HG03565 (cell line): ENCODE data around the gene ATP4A.

Experiments used
- ATAC-seq: cut with Tn5 transposase; IDR thresholded peaks from one replicate; pipeline ENCODE4 v1.9.1; 2021; ENCODE audit warnings: mild to moderate bottlenecking, moderate library complexity; ENCODE audit not compliant: unreplicated experiment

Gene ATP4A

DNA sequence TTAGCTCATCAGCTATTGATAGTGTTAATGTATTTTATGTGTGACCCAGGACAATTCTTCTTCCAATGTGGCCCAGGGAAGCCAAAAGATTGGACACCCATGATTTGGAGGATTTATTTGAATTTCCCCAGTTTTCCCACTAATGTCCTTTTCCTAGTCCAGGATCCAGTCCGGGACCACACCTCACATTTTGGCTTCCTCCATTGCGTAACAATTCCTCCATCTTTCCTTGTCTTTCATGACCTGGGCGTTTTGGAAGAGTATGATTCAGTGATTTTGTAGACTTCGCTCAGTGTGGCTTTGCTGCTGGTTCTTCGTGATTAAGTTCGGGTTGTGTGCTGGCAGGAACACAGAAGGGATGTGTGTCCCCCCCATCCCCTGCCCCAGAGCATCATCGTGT lies 3.3 kb upstream of the ATP4A start:
- no peak for ATAC-seq

DNA sequence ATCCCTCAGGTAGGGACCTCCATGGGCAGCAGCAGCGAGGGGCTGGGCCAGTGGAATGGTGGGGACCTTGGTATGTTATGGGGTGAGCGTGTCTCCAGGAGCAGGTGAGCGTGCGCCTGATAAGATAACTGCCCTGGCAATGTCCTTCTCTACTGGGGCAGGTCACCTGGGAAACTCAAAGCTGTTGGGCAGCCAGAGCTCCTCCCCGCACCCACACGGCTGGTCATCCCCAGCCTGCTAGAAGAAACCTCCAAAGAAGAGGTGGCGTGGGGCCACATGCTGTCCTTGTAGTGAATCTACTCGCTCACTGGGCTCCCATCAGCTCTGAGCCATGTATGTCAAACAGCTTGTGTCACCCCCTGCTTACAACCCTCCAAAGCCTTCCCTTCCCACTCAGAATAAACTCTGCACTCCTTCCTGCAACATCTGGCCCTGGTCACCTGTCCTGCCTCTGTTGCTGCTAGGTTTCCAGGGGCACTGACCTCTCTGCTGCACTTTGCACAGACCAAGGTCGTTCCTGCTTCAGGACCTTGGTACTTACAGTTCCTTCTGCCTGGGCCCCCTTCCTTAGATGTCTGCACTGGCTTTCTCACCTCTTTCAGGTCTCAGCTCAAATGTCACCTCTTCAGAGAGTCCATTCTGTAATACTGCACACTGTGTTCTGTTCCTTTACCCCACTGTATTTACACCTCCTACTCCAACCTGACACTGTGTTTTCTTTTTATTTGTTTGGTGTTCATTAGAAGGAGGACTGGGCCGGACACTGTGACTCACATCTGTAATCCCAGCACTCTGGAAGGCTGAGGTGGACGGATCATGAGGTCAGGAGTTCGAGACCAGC lies 1.8 kb upstream of the ATP4A start:
- ATAC-seq, result no peak

DNA sequence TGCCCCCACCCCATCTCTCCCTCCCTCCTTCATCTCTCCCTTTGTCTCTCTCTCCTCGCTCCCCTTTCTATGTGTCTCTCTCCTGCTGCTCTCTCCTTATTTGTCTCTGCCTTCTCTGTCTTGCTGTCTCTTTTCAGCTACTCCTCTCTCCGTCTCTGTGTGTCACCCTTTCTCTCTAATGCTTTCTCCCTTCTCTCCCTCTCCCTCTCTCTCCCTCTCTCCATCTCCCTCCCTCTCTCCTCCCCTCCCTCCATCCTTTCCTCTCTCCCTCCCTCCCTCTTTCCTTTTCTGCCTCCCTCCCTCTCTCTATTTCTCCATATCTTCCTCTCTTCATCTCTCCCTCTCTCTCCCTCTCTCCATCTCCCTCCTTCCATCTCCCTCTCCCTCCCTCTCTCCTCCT lies 682 bp downstream of the ATP4A start:
- no peak for ATAC-seq

DNA sequence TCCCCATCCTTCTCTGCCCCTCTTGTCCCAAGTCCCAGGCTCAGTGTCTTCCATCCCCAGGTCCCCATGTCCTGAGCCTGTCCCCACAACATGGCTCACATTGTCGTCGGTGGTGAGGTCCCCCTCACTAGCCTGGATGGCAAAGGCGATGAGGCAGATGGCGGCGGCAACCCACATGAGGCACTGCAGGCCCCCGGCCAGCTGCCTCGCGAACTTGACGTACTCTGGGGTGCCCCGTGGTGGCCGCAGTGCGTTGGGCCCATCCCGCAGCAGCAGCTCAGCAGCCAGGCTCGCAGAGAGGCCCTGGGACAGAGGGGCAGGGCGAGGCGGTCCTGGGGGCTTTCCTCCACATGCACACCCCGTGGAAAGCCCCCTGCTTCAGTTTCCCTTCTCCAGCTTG lies 1.1 kb downstream of the ATP4A start:
- ATAC-seq, result no peak

DNA sequence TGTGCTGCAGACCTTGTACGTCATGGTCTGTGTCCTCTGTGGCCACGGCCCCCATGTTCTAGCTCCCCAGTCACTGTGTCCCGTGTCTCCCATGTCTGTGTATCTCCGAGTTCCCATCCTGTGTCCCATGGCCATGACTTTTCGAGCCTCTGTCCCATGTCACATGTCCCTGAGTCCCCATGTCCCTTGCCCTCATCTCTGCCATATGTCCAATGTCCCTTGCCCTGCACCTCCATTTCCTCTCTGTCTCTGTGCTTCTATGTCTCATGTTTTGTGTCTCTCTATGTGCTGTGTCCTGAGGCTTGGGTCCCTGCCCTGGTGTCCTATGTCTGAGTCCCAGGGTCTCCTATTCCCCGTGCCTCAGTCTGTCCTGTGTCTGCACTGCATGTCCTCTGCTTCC lies 2.0 kb downstream of the ATP4A start:
- ATAC-seq, result no peak

DNA sequence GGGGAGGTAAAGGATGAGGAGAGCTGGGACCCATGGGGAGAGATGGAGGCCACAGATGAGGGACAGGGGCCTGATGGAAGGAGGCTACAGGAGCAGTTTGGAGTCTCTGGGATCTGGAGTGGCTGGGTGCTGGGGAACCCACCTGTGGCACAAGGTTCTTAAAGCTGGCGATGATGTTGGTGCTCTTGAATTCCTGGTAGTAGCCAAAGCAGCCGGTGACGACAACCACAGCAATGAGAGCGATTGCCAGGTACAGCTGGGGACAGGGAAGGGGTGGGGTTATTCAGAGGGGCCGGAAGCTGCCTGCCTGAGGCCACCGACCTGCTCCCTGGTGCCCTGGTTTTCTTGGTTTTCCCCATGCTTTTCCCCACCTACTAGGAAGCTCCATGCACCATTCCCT lies 2.8 kb downstream of the ATP4A start:
- no peak for ATAC-seq

DNA sequence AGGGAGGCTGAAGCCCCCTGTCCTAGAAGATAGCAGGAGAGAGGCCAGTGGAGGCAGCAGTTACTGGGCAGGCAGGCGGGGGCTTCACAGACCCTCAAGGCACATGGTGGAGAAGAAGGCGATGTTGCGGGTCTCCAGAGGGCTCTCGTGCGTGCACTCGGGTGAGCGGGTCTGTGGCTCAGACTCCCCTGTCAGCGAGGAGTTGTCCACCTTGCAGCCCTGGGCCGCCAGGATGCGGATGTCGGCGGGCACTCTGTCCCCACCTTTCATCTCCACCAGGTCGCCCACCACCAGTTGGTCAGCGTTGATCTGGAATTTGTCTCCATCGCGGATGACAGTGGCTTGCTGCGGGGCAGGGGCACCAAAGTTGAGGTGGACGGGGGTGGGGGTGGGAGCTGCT lies 3.2 kb downstream of the ATP4A start:
- ATAC-seq, result no peak

DNA sequence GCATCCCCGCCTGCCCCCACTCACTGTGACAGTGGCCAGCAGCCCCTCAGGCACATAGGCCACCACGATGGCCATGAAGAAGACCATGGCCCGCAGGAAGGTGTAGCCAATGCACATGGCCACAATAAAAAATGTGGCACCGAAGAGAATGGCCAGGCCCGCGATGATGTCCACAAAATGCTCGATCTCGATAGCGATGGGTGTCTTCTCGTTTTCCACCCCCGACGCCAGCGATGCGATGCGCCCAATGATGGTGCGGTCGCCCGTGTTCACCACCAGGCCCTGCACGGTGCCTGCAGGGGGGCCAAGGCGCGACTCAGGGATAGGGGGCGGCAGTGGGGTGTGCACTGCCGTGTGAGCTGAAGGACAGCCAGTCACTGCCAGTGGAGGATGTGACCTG lies 3.7 kb downstream of the ATP4A start:
- ATAC-seq, result no peak

DNA sequence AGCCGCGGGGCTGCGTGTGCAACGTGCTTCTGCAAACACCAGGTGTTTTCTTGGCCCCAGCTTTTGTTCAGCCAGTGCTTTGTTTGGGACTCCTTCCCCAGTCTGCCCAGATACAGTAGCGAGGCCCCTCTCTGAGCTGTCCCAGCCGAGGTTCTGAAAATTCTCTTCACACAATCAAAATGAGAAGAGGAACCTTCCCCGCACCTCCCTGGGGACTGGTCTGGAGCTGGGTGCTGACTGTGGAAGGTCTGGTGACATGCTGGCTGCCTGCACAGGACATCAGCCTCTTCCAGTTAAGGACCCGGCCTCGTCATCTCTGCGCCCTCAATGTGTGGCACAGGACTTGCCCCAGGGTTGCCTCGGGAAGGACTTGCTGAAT lies 4.2 kb downstream of the ATP4A start:
- no peak for ATAC-seq

DNA sequence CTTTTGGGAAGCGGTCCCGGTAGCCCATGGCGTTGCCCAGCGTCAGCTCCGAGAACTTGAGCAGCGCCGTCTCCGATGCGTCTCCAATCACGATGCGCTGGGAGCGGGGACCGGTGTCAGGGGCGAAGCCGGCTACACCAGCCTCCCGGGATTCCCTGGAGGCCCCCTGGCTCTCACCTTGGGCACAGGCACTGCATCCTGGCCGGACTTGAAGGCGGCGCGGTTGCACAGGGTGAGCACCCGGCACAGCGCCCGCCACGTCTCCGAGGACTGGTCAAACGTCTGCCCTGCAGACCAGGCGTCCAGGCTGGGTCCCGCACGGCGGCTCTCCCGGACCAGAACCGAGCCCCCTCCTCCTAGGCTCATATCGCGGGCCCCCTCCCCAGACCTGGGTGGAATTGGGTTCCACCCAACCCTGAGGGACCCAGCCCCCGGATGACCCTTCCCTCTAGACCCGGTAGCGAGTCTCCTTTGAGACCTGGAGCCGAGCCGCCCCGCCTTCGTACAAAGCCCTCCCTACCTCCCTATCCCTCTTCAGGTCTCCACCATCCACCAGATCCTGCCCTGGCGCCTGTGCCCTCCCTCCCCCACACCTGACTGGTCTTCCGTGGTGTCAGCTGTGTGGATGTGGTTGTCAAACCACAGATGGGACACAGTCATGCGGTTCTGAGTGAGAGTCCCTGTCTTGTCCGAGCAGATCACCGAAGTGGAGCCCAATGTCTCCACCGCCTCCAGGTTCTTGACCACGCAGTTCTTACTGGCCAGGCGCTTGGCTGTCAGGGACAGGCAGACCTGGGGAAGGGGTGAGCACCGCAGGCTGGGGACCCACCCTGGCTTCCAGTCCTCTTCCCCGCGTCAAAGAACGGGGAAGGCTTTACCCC lies 4.8 kb downstream of the ATP4A start:
- no peak for ATAC-seq

DNA sequence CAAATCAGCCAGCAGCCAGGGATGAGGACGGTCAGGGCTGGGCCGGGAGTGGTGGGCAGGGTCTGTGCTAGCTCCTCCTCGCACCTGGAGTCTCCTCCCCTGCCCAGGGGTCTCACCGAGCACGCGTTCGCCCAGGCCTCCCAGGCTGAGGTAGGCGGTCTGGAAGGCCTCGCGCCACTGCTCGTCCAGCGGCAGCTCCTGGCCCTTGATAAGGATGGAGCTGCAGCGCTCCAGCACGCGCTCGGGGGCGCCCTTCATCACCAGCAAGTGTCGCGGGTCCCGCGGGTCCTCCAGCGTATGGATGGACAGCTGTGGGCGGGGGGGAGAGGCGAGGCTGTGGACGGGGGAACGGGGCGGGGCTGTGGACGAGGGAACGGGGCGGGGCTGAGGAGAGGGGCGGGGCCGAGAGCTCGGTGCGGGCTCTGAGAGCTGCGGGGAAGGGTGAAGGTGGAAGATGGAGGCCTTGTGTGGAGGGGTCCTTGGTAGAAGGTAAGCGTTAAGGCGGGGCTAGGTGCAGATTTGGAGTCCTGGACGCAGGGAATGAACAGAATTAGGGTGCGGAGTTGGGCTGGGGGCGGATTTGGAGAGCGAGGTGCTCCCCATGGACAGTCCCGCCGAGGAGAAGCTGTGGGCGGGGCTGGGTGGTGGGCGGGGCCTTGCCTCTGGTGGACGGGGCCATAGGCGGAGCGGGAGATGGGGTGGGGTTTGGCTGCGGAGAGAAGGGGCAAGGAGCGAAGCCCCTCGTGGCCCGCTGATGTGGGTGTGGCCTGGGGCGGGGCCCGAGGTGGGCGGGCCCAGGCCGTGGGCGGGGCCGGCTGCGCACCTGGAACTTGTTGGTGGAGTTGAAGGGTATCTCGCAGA lies 5.7 kb downstream of the ATP4A start:
- no peak for ATAC-seq

DNA sequence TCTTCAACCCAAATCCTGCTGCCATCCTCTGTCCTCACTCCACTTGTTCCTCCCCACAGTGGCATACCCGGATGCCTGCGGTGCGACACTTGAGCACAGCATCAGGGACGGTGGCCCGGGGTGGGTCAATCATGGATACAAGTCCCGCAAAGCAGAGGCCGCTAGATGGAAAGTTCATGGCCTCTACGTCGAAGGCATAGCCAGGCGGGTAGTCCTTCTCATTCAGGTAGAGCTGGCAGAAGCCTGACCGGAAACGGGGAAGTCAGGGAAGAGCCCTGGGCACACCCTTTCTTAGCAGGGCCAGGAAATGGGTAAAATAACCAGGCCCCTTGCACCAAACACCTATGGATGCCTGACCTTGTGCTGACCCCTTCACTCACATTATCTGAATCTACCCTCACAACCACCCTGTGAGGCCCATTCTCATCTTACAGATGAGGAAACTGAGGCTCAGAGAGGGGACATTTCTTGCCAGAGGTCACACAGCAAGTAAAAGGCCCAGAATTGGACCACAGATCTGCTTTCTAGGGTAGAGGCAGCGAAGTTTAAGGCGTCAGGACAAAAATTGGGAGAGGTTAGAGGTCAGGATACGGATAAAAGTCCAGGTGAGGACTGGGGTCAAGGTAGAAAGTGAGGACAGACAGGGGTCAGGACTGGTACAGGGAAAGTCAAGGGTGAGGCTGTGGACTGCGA lies 6.5 kb downstream of the ATP4A start:
- no peak for ATAC-seq

DNA sequence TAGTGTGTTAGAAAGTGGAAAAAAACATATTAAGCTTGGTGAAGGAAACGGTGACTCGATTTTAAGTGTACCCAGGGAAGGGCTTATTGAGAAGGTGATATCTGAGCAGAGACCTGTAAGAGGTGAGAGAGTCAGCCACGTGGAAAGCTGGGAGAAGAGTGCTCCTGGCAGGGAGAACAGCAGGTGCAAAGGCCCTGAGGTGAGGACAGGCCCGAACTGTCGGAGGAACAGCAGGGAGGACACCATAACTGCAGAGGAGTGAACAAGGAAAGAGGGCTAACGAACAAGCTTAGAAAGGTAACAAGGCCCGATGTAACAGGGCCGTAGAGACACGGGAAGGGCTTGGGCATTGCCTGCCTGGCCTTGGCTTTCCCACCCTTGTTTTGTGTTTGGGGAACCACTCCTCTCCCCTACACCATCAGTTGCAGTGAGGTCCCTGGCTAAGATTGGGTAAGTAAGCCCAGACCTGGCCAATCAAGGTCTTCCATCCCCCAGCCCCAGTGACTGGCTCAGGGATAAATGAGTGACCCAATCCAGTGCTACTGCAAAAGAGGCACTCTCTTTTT lies 7.3 kb downstream of the ATP4A start:
- ATAC-seq, result no peak

DNA sequence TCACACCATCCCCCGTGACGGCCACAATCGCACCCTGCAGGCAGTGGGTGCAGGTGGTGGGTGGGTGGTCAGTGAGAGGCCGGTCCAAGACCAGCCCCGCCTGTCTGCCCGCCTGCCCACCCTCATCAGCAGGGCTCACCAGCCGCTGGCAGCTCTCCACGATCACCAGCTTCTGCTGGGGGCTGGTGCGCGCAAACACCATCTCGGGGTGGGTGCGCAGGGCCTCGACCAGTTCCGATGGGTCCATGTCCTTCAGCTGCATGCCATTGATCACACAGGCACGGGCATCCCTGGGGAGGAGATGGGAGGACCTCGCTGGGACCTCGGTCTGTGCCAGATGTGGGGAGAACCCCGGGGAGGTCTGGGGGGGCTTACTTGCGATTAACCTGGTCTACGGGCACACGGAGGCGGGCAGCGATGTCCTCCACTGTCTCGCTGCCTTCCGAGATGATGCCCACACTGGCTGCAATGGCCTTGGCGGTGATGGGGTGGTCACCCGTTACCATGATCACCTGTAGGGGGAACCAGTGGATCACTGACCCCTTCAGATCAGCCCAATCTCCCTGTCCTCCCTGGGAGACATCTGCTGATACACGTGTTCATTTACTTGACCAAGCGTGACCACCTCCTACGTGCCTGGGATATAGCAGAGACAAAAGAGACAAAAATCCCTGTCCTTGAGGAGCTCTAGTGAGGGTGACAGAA lies 8.0 kb downstream of the ATP4A start:
- ATAC-seq, result no peak

DNA sequence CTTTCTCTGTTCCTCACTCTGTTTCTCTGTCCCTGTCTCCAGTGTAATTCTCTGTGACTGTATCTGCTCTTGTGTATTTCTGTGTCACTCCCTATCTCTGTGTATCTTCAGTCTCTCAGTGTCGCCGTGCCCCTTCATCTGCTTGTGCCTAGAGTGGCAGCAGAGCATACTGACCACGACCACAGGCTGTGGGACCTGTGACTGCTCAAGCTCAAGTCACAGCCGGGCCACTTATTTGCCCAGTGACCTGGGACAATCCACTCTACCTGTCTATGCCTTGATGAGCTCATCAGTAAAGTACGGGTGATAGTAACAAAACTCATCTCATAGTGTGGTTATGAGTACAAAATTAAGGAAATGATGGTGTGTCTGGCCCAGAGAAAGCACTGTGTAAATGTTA lies 9.4 kb downstream of the ATP4A start:
- ATAC-seq, result no peak

DNA sequence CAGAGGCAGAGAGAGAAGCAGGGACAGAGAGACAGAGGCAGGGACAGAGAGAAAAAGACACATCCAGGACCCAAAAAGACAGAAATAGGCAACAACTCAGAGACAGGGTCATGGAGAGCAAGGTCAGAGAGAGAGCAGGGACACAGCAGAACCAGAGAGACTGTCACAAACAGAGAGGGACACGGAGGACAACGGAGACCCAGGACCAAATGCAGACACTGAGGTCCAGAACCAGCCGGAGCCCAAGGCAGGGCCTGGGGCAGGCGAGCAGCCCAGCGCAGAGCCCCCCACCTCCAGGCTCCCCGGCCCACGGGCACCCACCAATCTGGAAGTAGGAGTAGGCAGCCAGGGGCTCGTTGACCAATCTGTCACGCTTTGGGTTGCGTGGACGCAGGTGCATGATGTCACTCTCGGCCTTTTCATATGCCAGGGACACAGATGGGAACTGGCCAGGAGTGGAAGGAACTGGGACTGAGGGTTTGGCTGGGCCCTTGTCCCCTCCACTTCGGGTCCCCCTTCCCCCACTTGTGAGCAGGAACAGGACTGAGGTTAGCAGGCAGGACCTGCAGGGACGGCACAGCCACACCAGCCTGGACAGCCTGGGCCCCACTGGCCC lies 10.0 kb downstream of the ATP4A start:
- ATAC-seq, result no peak

DNA sequence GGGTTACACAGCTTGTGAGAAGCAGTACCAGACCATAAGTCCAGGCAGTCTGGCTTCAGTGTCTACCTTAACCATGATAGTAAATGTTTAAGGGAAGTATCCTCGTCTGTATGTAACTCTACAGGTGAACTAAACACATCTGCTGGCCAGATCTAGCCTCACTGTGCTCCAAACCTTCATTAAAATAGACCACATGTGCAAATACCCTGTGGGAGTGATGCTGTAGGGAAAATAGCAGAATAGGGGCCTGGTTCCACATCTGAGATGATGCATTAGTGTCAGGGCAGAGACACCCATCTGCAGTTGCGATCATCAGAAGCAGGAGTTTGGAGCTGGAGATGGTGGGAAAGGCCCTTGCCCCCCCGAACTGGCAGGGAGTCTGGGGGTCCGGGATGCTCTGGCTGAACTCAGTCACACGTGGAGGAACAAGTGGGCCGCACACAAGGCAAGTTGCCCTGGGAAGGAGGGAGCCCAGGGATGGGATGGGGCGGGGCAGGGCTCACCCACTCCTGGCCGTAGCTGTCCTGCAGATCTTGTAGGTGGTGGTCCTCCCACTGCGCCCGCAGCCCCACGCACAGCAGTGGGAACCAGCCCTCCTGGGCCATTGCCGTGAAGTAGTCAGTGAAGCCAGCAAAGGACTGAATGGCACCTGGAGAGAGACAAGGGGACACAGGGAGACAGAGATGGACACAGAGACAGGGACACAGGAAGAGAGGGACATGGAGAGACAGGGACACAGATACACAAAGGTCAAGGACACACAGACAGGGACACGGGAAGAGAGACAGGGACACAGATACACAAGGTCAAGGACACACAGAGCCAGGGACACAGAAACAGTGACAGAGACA lies 10.7 kb downstream of the ATP4A start:
- ATAC-seq, result no peak

DNA sequence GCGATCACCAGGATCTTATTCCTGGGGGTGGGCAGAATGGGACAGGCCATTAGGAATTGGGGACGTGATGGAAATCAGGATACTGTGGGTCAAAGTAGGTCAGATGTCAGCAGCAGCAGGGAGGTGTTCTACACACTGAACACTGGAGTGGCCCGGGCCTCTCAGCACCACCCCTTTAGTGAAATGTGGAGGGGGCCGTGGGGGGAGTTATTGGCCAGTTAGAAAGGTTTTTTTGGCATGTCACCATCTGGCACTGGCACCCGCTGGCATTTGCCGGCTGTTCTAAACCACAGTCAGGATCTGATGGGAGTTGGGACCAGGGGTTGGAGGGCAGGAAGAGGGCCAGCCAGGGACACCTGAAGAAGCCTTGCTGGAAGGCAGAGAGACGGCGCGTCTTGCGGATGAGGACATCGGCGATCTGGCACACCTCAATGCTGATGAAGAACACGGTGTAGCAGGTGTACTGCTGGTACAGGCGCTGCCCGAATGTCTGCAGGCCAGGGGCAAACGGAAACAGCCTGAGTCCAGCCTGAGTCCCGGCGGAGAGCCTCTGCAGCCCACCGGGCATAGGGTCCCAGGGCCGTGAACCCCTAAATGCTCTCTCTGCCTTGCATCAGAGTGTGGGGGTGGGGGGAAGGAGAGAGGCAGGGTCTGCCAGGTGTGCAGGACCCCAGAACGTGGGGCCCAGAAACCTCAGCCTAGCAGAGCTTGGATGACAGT lies 12.2 kb downstream of the ATP4A start:
- no peak for ATAC-seq
